Ovary (tissue), 9 donors: ENCODE results near the gene PMEPA1. TPM values are rescaled to one million over a fixed set of nuclear protein-coding genes. Genes with fewer than 3 reads are reported as not detected.

Experiments used
- DNase-seq, 5 donors: peaks; one replicate each; pipeline ENCODE4 v3.0.0-alpha.2; 2019 to 2020
- H3K27ac ChIP-seq, 2 donors: fragments of 200-600 bp; one replicate each; pipeline versions ENCODE4 v1.5.1 to v1.8.0; 2019 to 2022
- H3K27me3 ChIP-seq: fragments of 200-600 bp; one replicate; pipeline ENCODE4 v1.8.0; 2022
- H3K36me3 ChIP-seq: fragments of 200-600 bp; sonication (generic); one replicate; pipeline ENCODE4 v1.5.1; 2019
- H3K4me1 ChIP-seq: one replicate; pipeline ENCODE4 v1.8.1; 2013; ENCODE audit warnings: mild to moderate bottlenecking, moderate library complexity; ENCODE audit not compliant: insufficient read depth
- H3K4me3 ChIP-seq: fragments of 200-600 bp; sonication (generic); one replicate; pipeline ENCODE4 v1.5.1; 2017
- H3K9me3 ChIP-seq, 2 donors: fragments of 200-600 bp in 1 of 2; sonication (generic) in 1 of 2; one replicate each; pipeline versions ENCODE4 v1.5.1 to v1.8.1; 2013 to 2019; ENCODE audit warnings: mild to moderate bottlenecking in 1 of 2, moderate library complexity in 1 of 2
- CTCF ChIP-seq, 3 donors: fragments of 450-650 bp in 2 of 3; fragments of 200-600 bp in 1 of 3; IDR thresholded peaks; one replicate each; pipeline versions ENCODE4 v1.5.1 to v1.8.0; 2016 to 2022; ENCODE audit warnings: antibody characterized with exemption in 3 of 3, mild to moderate bottlenecking in 1 of 3
- EP300 ChIP-seq: sonication (generic); formaldehyde crosslinking; IDR thresholded peaks from one replicate; pipeline ENCODE4 v1.6.1; 2017; ENCODE audit warnings: antibody characterized with exemption
- POLR2A ChIP-seq: fragments of 450-650 bp; IDR thresholded peaks from one replicate; pipeline ENCODE4 v1.6.1; 2017; ENCODE audit warnings: antibody characterized with exemption, mild to moderate bottlenecking, moderate library complexity
- WGBS, 3 donors: extraction: QIAGEN DNeasy Blood & Tissue Kit in 1 of 3; methylation state at CpG; one replicate each; pipeline versions ENCODE4 v1.1.5 to v1.1.7; 2013 to 2017; 5-methylcytosine and 5-hydroxymethylcytosine counted together
- intact Hi-C, 4 donors: fragments of 100-400 bp; cut with DNase I; formaldehyde crosslinking; loops; one replicate each; pipeline versions ENCODE4 v1.11.0 to v1.15.1; 2022 to 2023
- polyA plus RNA-seq, 2 donors: library from polyadenylated mRNA; stranded (reverse); fragments of 200-250 nt in 1 of 2; fragments of 350-450 nt in 1 of 2; fragmentation: Illumina TruSeq in 1 of 2; extraction: RNeasy Lipid Tissue Mini Kit (QIAGEN cat#74804) in 1 of 2; gene quantifications; one replicate each; pipeline ENCODE4 v1.2.3, GENCODE V29; 2013 to 2014
- total RNA-seq, 7 donors: library from RNA; depleted of rRNA in 2 of 7; stranded (reverse); fragments of >200 nt in 2 of 7; fragmentation: NEBNext Ultra II Directional in 3 of 7; extraction: Animal tissue kit (Norgen Biotek cat#: 25700) in 3 of 7; gene quantifications; one replicate each; pipeline versions ENCODE4 v1.1.0 to v1.2.4, GENCODE V29; 2016 to 2023
- donor health status: DM: no; HTN: no; CAD: no; lungs with moderate emphysema.
- donor health status: DM: no; HTN: no; CAD: no.
- donor health status: Bipolar disorder and iron deficiency.
- donor health status: DM: yes; HTN: yes; CAD: no.
- donor health status: DM: no; HTN: no; CAD: no.
- donor health status: DM: yes; HTN: yes; CAD: no.

PMEPA1 gene
- total and polyA plus RNA-seq, 9 donors: 2.7 to 73.4 (median 17.6) TPM

DNA sequence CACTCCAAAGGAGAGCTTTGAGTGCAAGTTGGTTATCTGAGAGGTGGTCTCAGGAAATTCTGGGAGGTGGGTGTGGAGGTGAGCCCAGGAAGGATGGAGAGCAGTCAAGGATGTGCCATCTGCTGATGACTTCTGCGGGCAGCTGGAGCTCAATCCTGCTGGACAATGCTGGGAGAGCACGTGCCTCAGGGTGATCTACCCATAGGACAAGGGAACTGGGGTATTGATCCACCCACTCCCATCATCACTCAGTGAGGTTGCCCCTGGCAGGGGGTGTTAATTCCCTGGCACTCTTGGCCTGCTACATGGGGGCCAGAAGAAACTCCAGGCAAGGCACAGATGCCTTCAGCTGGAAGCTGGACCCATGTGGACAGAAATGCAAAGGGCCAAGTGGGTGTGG lies 82.5 kb downstream of the PMEPA1 start:
- no peak for DNase-seq
- H3K27ac ChIP-seq: no peak overlapping the region

GRCh38 chr20:57625978-57626377 lies 83.8 kb downstream of the PMEPA1 start:
- Histone ChIP-seq H3K9me3 (no peaks in the 10 kb centered on the region), H3K4me3 (no peak overlapping the region), H3K27ac (no peak overlapping the region), H3K4me1 (no peaks in the 10 kb centered on the region), H3K27me3 (no peaks in the 10 kb centered on the region), H3K36me3 (no peaks in the 10 kb centered on the region)
- WGBS, 3 donors: 91% methylated on average over 2 of the region's 2 CpGs
- TF ChIP-seq POLR2A: no peak
- no peak for TF ChIP-seq EP300
- TF ChIP-seq CTCF (IDR thresholded peaks at IDR 0.05): no peak
- no peak for DNase-seq
- intact Hi-C loops: no loop called here

More for the DNA sequence above, 82.5 kb downstream of the PMEPA1 start:
- WGBS, 3 donors: 92 to 96% (median 94%) methylated on average over 2 of the region's 2 CpGs
- Histone ChIP-seq H3K4me1 (no peaks in the 10 kb centered on the region), H3K4me3 (no peak overlapping the region), H3K9me3 (no peaks in the 10 kb centered on the region), H3K36me3 (no peaks in the 10 kb centered on the region), H3K27me3 (no peaks in the 10 kb centered on the region)
- no peak for TF ChIP-seq EP300
- TF ChIP-seq CTCF (IDR thresholded peaks at IDR 0.05): no peak
- TF ChIP-seq POLR2A: no peak
- intact Hi-C loops: no loop called here

DNA sequence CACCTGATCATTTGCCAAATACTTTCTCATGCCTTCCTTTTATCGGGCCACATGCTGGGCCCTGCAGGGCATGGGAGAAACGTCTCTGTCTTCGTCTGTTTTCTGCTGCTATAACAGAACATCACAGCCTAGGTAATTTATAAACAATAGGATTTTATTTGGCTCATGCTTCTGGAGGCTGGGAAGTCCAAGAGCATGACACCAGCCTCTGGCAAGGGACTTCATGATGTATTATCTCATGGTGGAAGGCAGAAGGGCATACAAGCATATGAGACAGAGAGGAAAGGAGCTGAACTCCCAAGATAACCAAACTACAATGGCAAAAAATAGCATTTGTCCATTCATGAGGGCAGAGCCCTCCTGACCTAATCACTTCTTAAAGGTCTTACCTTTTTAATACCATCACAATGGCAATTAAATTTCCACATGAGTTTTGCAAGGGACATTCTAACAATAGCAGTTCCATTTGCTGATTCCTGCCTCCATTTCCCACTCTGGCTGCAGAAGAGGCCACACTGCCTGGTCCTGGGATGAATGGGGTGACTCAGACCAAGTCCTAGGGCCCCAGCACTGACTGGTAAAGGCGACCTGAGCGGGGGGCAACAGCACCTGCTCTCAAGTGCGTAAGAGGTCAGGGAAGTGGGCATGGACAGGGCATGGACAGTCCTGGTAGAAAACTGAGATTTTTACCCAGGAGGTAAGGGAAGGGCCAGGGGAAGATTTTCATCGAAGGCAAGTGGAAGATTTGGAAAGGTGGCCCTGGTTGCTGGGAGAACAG lies 84.4 kb downstream of the PMEPA1 start:
- intact Hi-C loops: no loop called here
- H3K4me3 ChIP-seq: no peak overlapping the region
- no peaks in the 10 kb centered on the region for H3K4me1 ChIP-seq
- no peaks in the 10 kb centered on the region for H3K27me3 ChIP-seq
- H3K36me3 ChIP-seq: no peaks in the 10 kb centered on the region
- WGBS, 3 donors: 83 to 95% (median 95%) methylated on average over 7 of the region's 7 CpGs
- TF ChIP-seq POLR2A: no peak
- TF ChIP-seq CTCF (IDR thresholded peaks at IDR 0.05): no peak
- no peak for TF ChIP-seq EP300
- DNase-seq: no peak
- no peak overlapping the region for H3K27ac ChIP-seq
- H3K9me3 ChIP-seq: no peaks in the 10 kb centered on the region

DNA sequence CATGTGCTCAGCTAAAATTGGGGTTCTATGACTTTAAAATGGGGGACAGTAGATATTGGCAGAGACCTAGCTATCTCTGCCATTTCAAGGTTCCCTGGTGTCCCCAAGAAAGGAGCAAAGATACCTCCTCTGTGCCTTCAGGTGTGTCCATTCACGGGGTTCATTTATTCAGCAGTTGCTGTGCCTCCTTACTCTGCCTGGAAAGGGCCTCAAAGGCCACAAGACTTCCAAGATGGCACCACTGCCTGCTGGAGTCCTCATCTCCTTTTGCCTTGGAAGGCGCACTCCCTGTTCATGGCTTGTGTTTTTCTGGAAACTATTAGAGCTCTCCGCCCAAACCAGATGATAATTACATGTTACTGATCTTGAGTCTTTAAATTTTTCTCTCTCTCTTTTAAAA lies 85.7 kb downstream of the PMEPA1 start:
- WGBS, 3 donors: 92 to 99% (median 94%) methylated on average over 3 of the region's 3 CpGs
- Histone ChIP-seq H3K36me3 (no peaks in the 10 kb centered on the region), H3K4me3 (no peak overlapping the region), H3K9me3 (no peaks in the 10 kb centered on the region), H3K27me3 (no peaks in the 10 kb centered on the region), H3K27ac (no peak overlapping the region), H3K4me1 (no peaks in the 10 kb centered on the region)
- intact Hi-C loops: no loop called here
- TF ChIP-seq EP300 (no peak), CTCF (IDR thresholded peaks at IDR 0.05) (no peak), POLR2A (no peak)
- DNase-seq: no peak
